ENCODE measurements around the gene TPPP3. TPM values are rescaled to one million over a fixed set of nuclear protein-coding genes. Genes with fewer than 3 reads are reported as not detected.
"Not testable (repeated sequence)": the region's sequence is repeated elsewhere in the genome, so short reads cannot be mapped to it uniquely, and the experiment has no call there.

Gene TPPP3
- total RNA-seq, 2 donors from 2014 or later = 0.19 TPM; not detected in 1

GRCh38 chr16:67370661-67371060 lies 22.6 kb downstream of the TPPP3 start:
- ATAC-seq (replicated peaks) = no peak
- peaks cover 6% of the 10 kb centered on the region for H3K27me3 Mint-ChIP-seq
- no peak overlapping the region for H3K4me3 Mint-ChIP-seq
- no peaks in the 10 kb centered on the region for H3K36me3 Mint-ChIP-seq (ENCODE audit: low read depth)
- no peaks in the 10 kb centered on the region for H3K4me1 Mint-ChIP-seq
- H3K9me3 Mint-ChIP-seq = no peaks in the 10 kb centered on the region
- no peak overlapping the region for H3K27ac Mint-ChIP-seq

DNA sequence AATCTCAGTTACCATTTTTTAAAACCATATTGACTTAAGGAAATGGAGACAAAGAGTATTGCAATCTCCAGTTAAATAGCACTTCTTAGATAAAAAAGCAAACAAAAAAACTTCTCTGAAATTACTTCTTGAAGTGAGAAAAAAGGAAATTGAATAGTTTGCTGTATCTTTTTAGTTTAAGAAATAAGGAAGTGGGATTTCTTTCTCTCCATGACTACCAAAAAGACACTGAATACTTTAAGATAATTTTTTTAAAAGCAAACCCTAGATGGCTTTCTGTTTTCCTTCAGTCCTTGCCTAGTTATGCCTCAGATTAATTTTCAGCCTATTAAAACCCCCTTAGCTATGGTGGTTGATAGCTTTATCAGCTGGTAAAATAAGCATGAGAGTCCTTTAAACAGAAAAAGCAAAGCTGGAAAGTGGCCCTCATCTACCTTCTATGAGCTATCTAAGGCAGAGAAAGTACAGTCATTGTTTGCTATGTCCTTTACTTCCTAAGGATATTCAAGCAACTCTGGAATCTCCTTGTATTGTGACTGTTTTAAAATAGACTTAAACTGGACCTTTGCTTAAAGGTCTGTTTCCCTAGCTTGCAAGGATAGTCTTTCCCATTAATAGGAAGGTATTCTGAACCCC lies 28.6 kb downstream of the TPPP3 start:
- H3K27me3 Mint-ChIP-seq = peaks cover 4% of the 10 kb centered on the region
- peak overlapping the region; percentile 2 for H3K4me3 Mint-ChIP-seq
- peaks cover 4% of the 10 kb centered on the region for H3K4me1 Mint-ChIP-seq
- H3K9me3 Mint-ChIP-seq = no peaks in the 10 kb centered on the region
- no peak for ATAC-seq (replicated peaks)
- no peak overlapping the region for H3K27ac Mint-ChIP-seq
- H3K36me3 Mint-ChIP-seq (ENCODE audit: low read depth) = no peaks in the 10 kb centered on the region

GRCh38 chr16:67361038-67361437 lies 32.3 kb downstream of the TPPP3 start:
- H3K4me3 Mint-ChIP-seq = no peak overlapping the region
- H3K36me3 Mint-ChIP-seq (ENCODE audit: low read depth) = no peaks in the 10 kb centered on the region
- H3K4me1 Mint-ChIP-seq = peaks cover 4% of the 10 kb centered on the region

GRCh38 chr16:67359540-67360269 lies 33.6 kb downstream of the TPPP3 start:
- not testable (repeated sequence) for H3K27me3 Mint-ChIP-seq; H3K27ac Mint-ChIP-seq; H3K4me1 Mint-ChIP-seq; H3K36me3 Mint-ChIP-seq (ENCODE audit: low read depth); H3K4me3 Mint-ChIP-seq; H3K9me3 Mint-ChIP-seq
- ATAC-seq (replicated peaks) = peak; percentile 31

More at GRCh38 chr16:67361038-67361437, 32.3 kb downstream of the TPPP3 start:
- peaks cover 4% of the 10 kb centered on the region for H3K27me3 Mint-ChIP-seq
- no peak overlapping the region for H3K27ac Mint-ChIP-seq
- H3K9me3 Mint-ChIP-seq = no peaks in the 10 kb centered on the region
- ATAC-seq (replicated peaks) = no peak

DNA sequence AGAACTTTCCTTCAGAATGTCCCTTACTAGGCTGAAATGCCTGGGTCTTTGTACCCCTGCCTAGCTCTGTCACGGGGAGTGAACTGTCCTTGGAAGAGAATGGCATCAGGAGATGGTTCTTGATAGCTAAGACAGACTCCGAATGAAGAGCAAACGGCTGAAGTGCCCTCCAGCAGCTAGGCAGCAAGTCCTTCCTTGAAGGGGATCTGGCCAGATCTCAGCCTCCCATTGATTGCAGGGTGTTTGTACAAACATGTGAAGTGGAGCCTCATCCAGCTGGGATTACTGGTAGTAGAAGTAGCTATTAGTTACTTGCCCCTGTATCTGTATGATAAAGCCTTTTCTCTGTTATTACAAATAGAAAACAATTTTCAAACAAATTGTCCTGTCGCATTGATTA lies 35.7 kb downstream of the TPPP3 start:
- Mint-ChIP-seq H3K36me3 (ENCODE audit: low read depth) (no peaks in the 10 kb centered on the region), H3K9me3 (no peaks in the 10 kb centered on the region), H3K27me3 (peaks cover 4% of the 10 kb centered on the region), H3K4me3 (no peak overlapping the region), H3K4me1 (no peaks in the 10 kb centered on the region), H3K27ac (no peak overlapping the region)
- no peak for ATAC-seq (replicated peaks)

GRCh38 chr16:67356396-67356795 lies 36.9 kb downstream of the TPPP3 start:
- Mint-ChIP-seq H3K27ac (no peak overlapping the region), H3K36me3 (ENCODE audit: low read depth) (no peaks in the 10 kb centered on the region), H3K4me1 (no peaks in the 10 kb centered on the region), H3K27me3 (peaks cover 4% of the 10 kb centered on the region), H3K9me3 (no peaks in the 10 kb centered on the region), H3K4me3 (no peak overlapping the region)
- no peak for ATAC-seq (replicated peaks)

DNA sequence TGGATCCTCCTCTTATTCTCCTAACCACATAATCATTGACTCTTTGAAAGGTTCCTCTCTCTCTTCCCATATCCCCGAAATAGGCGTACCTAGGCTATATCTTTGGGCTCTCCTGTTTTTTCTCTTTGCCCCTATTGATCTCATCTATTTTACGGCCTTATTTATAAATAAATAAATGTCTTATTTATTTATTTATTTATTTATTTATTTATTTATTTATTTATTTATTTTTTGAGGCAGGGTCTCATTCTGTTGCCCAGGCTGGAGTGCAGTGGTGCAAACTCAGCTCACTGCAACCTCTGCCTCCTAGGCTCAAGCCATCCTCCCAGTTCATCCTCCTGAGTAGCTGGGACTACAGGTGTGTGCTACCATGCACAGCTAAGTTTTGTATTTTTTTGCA lies 40.8 kb downstream of the TPPP3 start:
- H3K27me3 Mint-ChIP-seq; ATAC-seq (replicated peaks); H3K4me3 Mint-ChIP-seq; H3K9me3 Mint-ChIP-seq; H3K4me1 Mint-ChIP-seq; H3K27ac Mint-ChIP-seq; H3K36me3 Mint-ChIP-seq (ENCODE audit: low read depth): not testable (repeated sequence)

DNA sequence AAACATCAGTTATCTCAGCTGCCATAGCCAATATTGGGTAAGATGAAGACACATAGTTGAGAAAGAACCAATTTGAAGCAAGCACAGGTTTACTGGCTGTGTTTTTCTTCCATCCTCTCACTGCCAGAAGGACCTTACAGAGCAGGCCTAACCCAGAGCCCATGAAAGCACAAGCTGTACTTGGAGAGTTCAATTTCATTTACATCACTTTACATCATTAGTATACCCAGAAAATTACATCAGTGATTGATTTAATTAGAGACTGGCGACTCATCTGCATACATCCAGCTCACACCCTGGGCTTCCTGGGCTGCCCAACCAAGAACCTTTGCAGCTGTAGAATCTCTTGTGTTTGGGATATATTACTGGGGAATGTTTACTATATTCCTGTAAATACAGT lies 43.0 kb downstream of the TPPP3 start:
- Mint-ChIP-seq H3K27ac (no peak overlapping the region), H3K36me3 (ENCODE audit: low read depth) (no peaks in the 10 kb centered on the region), H3K4me3 (no peak overlapping the region), H3K9me3 (no peaks in the 10 kb centered on the region), H3K4me1 (no peaks in the 10 kb centered on the region), H3K27me3 (no peaks in the 10 kb centered on the region)
- ATAC-seq (replicated peaks) = no peak

GRCh38 chr16:67349172-67349571 lies 44.1 kb downstream of the TPPP3 start:
- Mint-ChIP-seq H3K4me1 (no peaks in the 10 kb centered on the region), H3K36me3 (ENCODE audit: low read depth) (no peaks in the 10 kb centered on the region), H3K27me3 (no peaks in the 10 kb centered on the region), H3K27ac (no peak overlapping the region), H3K4me3 (no peak overlapping the region), H3K9me3 (no peaks in the 10 kb centered on the region)
- ATAC-seq (replicated peaks) = peak; percentile 59

DNA sequence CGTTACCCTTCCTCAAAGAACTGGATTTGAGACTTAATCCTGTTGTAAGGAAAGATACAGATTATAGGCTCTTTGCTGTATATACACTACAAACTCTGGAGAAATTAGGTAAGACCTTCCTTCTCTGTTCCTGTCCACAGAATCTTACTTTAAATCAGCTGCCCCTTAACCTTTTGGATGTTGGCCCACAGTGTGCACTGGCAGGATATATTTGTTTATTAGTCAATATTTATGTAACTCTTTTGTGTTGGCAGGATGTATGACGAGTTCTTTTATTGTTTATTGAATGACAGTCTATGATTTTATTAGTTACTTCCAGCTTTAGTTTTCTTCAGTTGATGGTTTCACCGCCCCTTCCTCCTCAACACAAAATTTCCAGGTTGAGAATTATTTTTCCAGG lies 47.0 kb downstream of the TPPP3 start:
- ATAC-seq (replicated peaks) = no peak
- H3K36me3 Mint-ChIP-seq (ENCODE audit: low read depth) = no peaks in the 10 kb centered on the region
- no peaks in the 10 kb centered on the region for H3K27me3 Mint-ChIP-seq
- no peak overlapping the region for H3K4me3 Mint-ChIP-seq
- no peaks in the 10 kb centered on the region for H3K9me3 Mint-ChIP-seq
- no peak overlapping the region for H3K27ac Mint-ChIP-seq
- H3K4me1 Mint-ChIP-seq = no peaks in the 10 kb centered on the region

- Mint-ChIP-seq H3K9me3 (no peaks in the 10 kb centered on the region), H3K4me3 (no peak overlapping the region), H3K36me3 (ENCODE audit: low read depth) (no peaks in the 10 kb centered on the region), H3K4me1 (no peaks in the 10 kb centered on the region), H3K27ac (no peak overlapping the region), H3K27me3 (no peaks in the 10 kb centered on the region)
- ATAC-seq (replicated peaks) = no peak
Observed at GRCh38 chr16:67345401-67345800, 47.9 kb downstream of the TPPP3 start.

DNA sequence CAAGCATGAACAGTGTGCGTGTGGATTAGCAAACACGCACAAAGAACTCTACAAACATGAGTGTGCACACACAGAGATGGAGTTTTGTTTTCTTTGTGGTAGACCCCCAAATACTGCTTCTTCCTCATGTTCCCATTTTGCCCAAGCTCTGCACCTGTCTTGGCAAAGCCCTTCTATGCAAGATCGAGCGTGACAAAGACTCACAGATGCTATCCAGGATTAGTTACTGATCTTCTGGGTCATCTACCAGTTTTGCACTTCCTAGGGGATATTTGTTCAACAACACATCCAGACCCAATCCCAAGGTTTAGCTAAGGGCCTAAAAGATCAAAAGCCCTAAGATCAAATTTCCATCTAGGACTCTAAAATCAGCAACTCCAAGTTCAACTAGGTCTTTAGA lies 50.7 kb downstream of the TPPP3 start:
- ATAC-seq (replicated peaks) = no peak
- Mint-ChIP-seq H3K9me3 (no peaks in the 10 kb centered on the region), H3K27ac (no peak overlapping the region), H3K36me3 (ENCODE audit: low read depth) (no peaks in the 10 kb centered on the region), H3K4me1 (no peaks in the 10 kb centered on the region), H3K4me3 (no peak overlapping the region), H3K27me3 (no peaks in the 10 kb centered on the region)

DNA sequence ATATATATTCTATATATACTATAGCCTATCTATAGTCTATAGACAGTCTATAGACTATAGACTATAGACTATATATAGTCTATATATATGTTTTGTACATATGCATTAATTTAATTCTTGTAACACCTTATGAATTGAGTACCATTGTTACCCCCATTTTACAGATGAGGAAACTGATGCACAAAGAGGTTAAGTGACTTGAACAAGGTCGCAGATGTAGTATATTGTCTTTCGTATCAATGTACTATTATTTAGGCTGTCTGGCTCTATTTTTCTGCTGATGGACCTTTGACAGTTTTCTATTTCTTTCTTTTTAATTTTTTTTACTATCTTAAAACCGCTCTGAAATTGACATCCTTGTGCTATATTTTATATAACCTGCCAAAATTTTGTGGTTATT lies 52.0 kb downstream of the TPPP3 start:
- no peaks in the 10 kb centered on the region for H3K36me3 Mint-ChIP-seq (ENCODE audit: low read depth)
- H3K4me1 Mint-ChIP-seq = no peaks in the 10 kb centered on the region
- H3K4me3 Mint-ChIP-seq = no peak overlapping the region
- no peaks in the 10 kb centered on the region for H3K9me3 Mint-ChIP-seq
- no peak overlapping the region for H3K27ac Mint-ChIP-seq
- no peak for ATAC-seq (replicated peaks)
- H3K27me3 Mint-ChIP-seq = no peaks in the 10 kb centered on the region

All from activated T-helper 17 cell treated with anti-CD3 and anti-CD28 coated beads, Interleukin-2, amount 50 U/mL, for 72 hours (primary cell).